BLaER1 treated with 17β-estradiol and CSF1 and Interleukin-3, amounts not matched to agents 10 nM and 100 nM (cell line): ENCODE data around the gene SIKE1.
"Not testable (repeated sequence)": the region's sequence is repeated elsewhere in the genome, so short reads cannot be mapped to it uniquely, and the experiment has no call there.

Source experiments
- H3K27ac ChIP-seq, 11 experiments: shearing (Covaris generic); formaldehyde crosslinking; 2 replicates each; pipeline ENCODE4 v1.8.1; 2022
- H3K27me3 ChIP-seq, 11 experiments: shearing (Covaris generic); formaldehyde crosslinking; 2 replicates each; pipeline ENCODE4 v1.8.1; 2022
- H3K36me3 ChIP-seq, 11 experiments: shearing (Covaris generic); formaldehyde crosslinking; 2 replicates each; pipeline ENCODE4 v1.8.1; 2022
- H3K4me1 ChIP-seq, 10 experiments: shearing (Covaris generic); formaldehyde crosslinking; 2 replicates each; pipeline ENCODE4 v1.8.1; 2022
- H3K4me2 ChIP-seq, 11 experiments: shearing (Covaris generic); formaldehyde crosslinking; 2 replicates each; pipeline ENCODE4 v1.8.1; 2022
- H3K4me3 ChIP-seq, 10 experiments: shearing (Covaris generic); formaldehyde crosslinking; 2 replicates each; pipeline ENCODE4 v1.8.1; 2022
- H3K9ac ChIP-seq, 11 experiments: shearing (Covaris generic); formaldehyde crosslinking; 2 replicates each; pipeline ENCODE4 v1.8.1; 2022
- H3K9me3 ChIP-seq, 11 experiments: shearing (Covaris generic); formaldehyde crosslinking; replicated peaks in 1 of 11; 2 replicates each; pipeline ENCODE4 v1.8.1; 2022
- H4K20me1 ChIP-seq, 11 experiments: shearing (Covaris generic); formaldehyde crosslinking; 2 replicates each; pipeline ENCODE4 v1.8.1; 2022
- Cebpa-rat ChIP-seq, 11 experiments: shearing (Covaris generic); IDR thresholded peaks; 2 replicates each; pipeline ENCODE4 v1.8.1; 2022

Gene SIKE1

DNA sequence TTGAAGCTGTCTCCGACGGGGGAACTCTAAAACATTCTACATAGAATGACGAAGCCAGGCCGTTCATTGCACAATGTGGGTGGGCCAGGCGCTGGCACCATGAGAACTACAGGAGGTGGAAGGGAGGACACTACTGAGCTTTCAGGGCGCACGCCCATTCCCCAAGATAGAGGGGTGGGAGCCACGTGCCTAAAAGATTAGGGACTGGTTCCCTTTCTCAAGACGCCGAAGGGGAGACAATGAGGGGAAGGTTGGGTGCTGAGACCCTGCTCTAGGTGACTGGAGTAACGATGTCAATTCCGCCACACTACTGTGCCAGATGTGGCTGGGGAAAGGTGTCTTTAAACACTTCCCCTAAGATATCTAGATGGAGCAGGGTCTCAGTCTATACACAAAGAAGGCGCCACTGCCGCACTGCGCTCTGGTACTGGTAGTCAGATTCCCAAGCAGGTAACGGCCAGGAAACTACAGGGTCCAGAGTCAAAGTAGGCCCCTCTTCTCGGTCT lies 23.5 kb downstream of the SIKE1 start:
- Histone ChIP-seq H3K4me1 (peaks cover 49 to 58% (median 51%) of the 10 kb centered on the region in 10 experiments), H3K27ac (peak overlapping the region; percentile 99 to 100 (median 100))

DNA sequence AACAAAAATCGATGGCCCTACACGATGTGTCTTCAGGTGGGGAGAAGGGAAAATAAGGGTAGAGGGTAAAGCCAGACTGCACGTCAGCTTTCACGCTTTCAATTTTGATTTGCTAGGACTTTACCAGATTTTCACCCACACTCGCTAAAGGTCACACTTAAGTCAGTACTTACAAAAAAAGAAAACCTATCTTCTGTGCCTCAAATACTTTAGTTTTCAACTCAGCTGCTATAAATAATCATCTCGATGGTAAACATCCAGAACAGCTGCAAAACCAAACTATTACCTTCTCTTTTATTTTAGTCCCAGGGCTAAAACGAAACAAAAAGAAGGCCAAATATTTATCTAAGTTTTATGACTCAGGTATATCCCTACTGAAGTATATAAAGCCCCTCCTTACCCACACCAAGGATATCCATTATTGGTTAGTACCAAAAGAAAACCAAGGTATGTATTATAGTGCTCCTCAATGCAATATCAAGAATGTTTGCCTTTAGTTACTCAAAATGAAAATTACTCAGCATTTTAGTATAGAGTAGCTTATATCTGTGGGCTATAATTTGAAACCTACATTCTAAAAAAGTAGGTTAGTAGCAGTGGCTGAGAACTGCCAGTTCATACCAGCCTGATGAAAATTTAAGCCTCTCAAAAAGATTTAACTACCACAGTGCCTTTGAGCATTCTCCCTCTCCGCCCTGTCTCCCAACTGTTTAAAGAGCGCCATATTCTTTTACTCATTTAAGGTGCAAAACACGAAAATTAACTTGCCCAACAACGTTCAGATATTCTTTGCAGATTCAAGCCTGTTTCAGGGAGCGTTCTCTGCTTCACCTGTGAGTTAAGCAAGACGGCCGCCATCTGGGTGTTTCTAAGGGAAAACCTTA lies 24.2 kb downstream of the SIKE1 start:
- H3K9me3 ChIP-seq = 0 out of 22 replicates have a peak, but pooled peaks cover 0 to 5% (median 0%) of the 10 kb centered on the region in 11 experiments
- H4K20me1 ChIP-seq = peaks cover 57 to 60% (median 60%) of the 10 kb centered on the region in 11 experiments
- H3K36me3 ChIP-seq = peaks cover 0 to 35% (median 13%) of the 10 kb centered on the region in 11 experiments; a peak in 8 of 22 replicates
- peaks cover 56 to 64% (median 58%) of the 10 kb centered on the region in 10 experiments for H3K4me1 ChIP-seq
- TF ChIP-seq Cebpa-rat (IDR thresholded peaks at IDR 0.05) = no peak
- peak overlapping the region; percentile 85 to 100 (median 93) for H3K4me2 ChIP-seq
- H3K9ac ChIP-seq = peak overlapping the region; percentile 99 to 100 (median 100)
- peak overlapping the region; percentile 99 to 100 (median 100); a peak in 21 of 22 replicates for H3K27ac ChIP-seq
- peak overlapping the region; percentile 82 to 97 (median 92) for H3K4me3 ChIP-seq
- no peaks in the 10 kb centered on the region for H3K27me3 ChIP-seq

More for the DNA sequence above, 23.5 kb downstream of the SIKE1 start:
- peak overlapping the region; percentile 85 to 100 (median 93) for H3K4me2 ChIP-seq
- H3K9me3 ChIP-seq = peaks cover 0 to 5% (median 0%) of the 10 kb centered on the region in 11 experiments; a peak in 1 of 22 replicates
- peaks cover 0 to 35% (median 13%) of the 10 kb centered on the region in 11 experiments; a peak in 7 of 22 replicates for H3K36me3 ChIP-seq
- H3K9ac ChIP-seq = peak overlapping the region; percentile 99 to 100 (median 100)
- peaks cover 49 to 53% (median 52%) of the 10 kb centered on the region in 11 experiments for H4K20me1 ChIP-seq
- peak in 6 of 11 experiments; percentile 37 to 66 (median 54); a peak in 8 of 22 replicates for TF ChIP-seq Cebpa-rat (IDR thresholded peaks at IDR 0.05)
- H3K27me3 ChIP-seq = no peaks in the 10 kb centered on the region
- peak overlapping the region; percentile 82 to 97 (median 92) for H3K4me3 ChIP-seq

DNA sequence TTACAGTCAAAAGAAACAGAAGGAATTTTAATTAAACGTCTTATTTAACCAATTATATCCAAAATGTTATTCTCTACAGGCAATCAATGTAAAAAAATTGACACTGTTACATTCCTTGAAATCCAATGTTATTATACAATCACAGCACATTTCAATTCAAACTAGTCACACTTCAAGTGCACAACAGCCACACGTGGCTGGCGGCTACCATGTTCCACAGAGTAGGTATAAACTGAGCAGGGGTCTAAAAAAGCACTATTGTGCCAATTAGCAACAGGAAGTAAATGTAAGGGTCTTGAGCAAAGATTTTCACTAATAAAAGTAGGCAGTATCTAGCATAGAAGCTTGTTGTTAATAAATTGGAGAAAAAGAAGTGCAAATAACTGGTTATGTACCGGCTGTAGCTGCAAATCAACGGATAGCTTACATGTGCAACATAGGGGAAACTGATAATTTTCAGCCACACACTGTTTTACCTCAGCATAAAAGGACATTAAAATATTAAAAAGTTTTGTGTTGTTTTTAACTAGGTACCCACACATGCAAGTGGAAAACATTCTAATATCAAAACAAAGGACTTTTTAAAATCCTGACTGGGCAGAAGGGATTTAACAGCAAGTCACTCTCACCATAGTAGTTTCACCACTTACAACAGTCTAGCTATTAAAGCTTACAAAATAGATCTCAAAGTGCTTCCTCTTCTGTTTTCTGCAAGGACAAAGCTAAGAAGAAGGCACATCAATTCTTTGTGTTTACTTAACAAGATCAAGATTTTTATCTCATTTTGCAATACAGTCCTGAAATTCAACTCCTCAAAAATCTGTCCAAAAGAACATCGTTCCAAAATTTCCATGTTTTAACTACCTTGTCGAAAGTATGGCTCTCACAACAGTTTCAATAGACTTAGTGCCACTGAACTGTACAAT lies 25.2 kb downstream of the SIKE1 start:
- peak overlapping the region; percentile 85 to 100 (median 93) for H3K4me2 ChIP-seq
- H3K36me3 ChIP-seq = peaks cover 0 to 44% (median 22%) of the 10 kb centered on the region in 11 experiments; a peak in 17 of 22 replicates
- H3K27ac ChIP-seq = peak overlapping the region in 10 of 11 experiments; percentile 39 to 100 (median 100); a peak in 18 of 22 replicates
- H3K27me3 ChIP-seq = no peaks in the 10 kb centered on the region
- H4K20me1 ChIP-seq = peaks cover 67 to 70% (median 70%) of the 10 kb centered on the region in 11 experiments
- no peak for TF ChIP-seq Cebpa-rat (IDR thresholded peaks at IDR 0.05)
- peak overlapping the region; percentile 99 to 100 (median 100); a peak in 20 of 22 replicates for H3K9ac ChIP-seq
- H3K4me3 ChIP-seq = peak overlapping the region; percentile 82 to 97 (median 92); a peak in 17 of 20 replicates
- 0 out of 22 replicates have a peak, but pooled peaks cover 0 to 5% (median 0%) of the 10 kb centered on the region in 11 experiments for H3K9me3 ChIP-seq
- peaks cover 58 to 73% (median 64%) of the 10 kb centered on the region in 10 experiments for H3K4me1 ChIP-seq

DNA sequence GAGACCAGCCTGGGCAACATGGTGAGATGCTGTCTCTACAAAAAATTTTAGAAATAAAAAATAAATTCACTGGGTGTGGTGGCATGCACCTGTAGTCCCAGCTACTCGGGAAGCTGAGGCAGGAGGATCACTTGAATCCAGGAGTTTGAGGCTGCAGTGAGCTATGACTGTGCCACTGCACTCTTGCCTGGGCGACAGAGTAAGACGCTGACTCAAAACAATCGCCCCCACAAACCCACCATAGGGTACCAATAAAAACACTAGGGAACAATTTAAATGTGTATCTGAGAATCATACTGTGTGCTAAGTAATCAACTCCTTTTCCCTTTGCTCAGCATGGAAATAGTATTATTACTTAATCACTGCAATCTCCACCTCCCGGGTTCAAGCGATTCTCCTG lies 26.8 kb downstream of the SIKE1 start:
- peak overlapping the region; percentile 50 to 100 (median 89); a peak in 21 of 22 replicates for H3K4me2 ChIP-seq
- H3K9ac ChIP-seq = not testable (repeated sequence)

DNA sequence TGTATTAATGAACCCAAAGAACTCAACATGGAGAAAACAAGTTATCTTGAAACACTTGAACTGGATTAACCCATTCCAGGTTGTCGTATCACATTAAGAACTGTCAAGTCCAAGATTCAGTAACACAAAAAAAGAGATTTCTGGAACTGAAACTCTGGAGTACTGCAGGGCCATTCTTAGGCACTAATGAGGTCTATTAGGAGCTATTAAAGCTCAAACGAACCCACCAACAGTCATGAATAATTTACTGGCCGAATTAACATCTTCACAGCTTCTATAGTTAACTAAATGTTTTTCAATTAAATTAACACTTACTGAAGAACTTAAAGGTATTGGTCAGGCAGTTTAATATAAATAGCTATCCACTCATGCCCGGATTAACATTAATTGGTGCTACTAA lies 27.3 kb downstream of the SIKE1 start:
- no peak overlapping the region for H3K9ac ChIP-seq
- peaks cover 49 to 86% (median 58%) of the 10 kb centered on the region in 10 experiments for H3K4me1 ChIP-seq
- peaks cover 88 to 91% (median 91%) of the 10 kb centered on the region in 11 experiments for H4K20me1 ChIP-seq
- H3K27ac ChIP-seq = no peak overlapping the region
- H3K27me3 ChIP-seq = no peaks in the 10 kb centered on the region
- H3K4me3 ChIP-seq = no peak overlapping the region
- TF ChIP-seq Cebpa-rat (IDR thresholded peaks at IDR 0.05) = no peak
- no peaks in the 10 kb centered on the region for H3K9me3 ChIP-seq
- H3K4me2 ChIP-seq = peak overlapping the region; percentile 50 to 100 (median 89); a peak in 16 of 22 replicates
- peaks cover 20 to 65% (median 44%) of the 10 kb centered on the region in 11 experiments for H3K36me3 ChIP-seq

More for the DNA sequence above, 26.8 kb downstream of the SIKE1 start:
- H3K27ac ChIP-seq, H3K4me3 ChIP-seq, H3K27me3 ChIP-seq, H3K9me3 ChIP-seq: not testable (repeated sequence)
- Histone ChIP-seq H3K4me1 (peaks cover 55 to 85% (median 64%) of the 10 kb centered on the region in 10 experiments), H3K36me3 (peaks cover 15 to 59% (median 38%) of the 10 kb centered on the region in 11 experiments), H4K20me1 (peaks cover 82 to 86% (median 85%) of the 10 kb centered on the region in 11 experiments)

DNA sequence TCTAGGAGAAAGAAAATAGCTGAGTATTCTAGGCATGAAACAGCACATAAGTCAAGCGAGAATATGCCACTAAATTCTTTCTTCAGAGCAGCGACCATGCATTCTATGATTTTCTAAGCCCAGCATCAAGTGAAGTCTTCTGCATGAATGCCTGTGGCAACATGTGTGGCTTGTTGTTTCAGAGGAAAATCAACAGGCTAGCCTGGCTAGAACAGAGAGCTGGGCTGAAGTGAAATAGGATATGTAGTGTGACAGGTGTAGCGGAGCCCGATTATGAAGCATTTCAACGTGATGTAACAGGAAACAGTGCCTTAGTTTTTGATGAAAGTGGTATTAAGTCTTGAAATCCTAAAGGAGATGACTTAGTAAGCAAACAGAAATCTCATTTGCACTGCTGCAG lies 29.7 kb downstream of the SIKE1 start:
- peaks cover 46 to 99% (median 49%) of the 10 kb centered on the region in 10 experiments for H3K4me1 ChIP-seq
- H3K4me3 ChIP-seq = no peak overlapping the region
- H4K20me1 ChIP-seq = peaks cover 100% of the 10 kb centered on the region in 11 experiments
- H3K27me3 ChIP-seq = no peaks in the 10 kb centered on the region
- H3K4me2 ChIP-seq = peak overlapping the region in 3 of 11 experiments; percentile 4 to 52 (median 15); a peak in 4 of 22 replicates
- H3K27ac ChIP-seq = no peak overlapping the region
- H3K9ac ChIP-seq = no peak overlapping the region
- H3K9me3 ChIP-seq = no peaks in the 10 kb centered on the region
- TF ChIP-seq Cebpa-rat (IDR thresholded peaks at IDR 0.05) = no peak
- H3K36me3 ChIP-seq = peaks cover 44 to 88% (median 66%) of the 10 kb centered on the region in 11 experiments

DNA sequence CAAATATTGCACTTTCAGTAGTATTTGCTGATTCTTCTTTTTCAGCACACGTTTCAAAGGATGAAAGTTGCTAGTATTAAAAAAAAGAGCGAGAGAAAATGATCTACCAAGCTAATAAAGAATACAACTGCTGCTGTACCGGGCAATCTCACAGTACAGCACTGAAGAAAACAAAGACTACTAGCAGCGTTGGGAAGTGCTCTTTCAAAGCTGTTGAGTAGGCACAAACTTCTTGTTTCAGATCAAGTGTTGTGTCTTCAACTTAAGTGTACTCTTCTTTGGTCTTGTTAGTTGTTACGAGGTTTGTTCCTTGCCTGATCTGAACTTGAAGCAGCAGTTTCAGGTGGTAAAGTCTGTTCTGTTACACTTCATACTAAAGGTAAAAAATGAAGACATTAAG lies 30.6 kb downstream of the SIKE1 start:
- Histone ChIP-seq H3K9ac (no peak overlapping the region), H3K9me3 (no peaks in the 10 kb centered on the region), H3K27ac (no peak overlapping the region), H4K20me1 (peaks cover 98 to 100% (median 100%) of the 10 kb centered on the region in 11 experiments), H3K4me1 (peaks cover 39 to 99% (median 43%) of the 10 kb centered on the region in 10 experiments), H3K4me3 (no peak overlapping the region), H3K27me3 (no peaks in the 10 kb centered on the region), H3K36me3 (peaks cover 52 to 90% (median 71%) of the 10 kb centered on the region in 11 experiments), H3K4me2 (peak overlapping the region in 2 of 11 experiments; percentile 6 to 52; a peak in 1 of 22 replicates)
- TF ChIP-seq Cebpa-rat (IDR thresholded peaks at IDR 0.05) = no peak
